Fibroblast of peridontal ligament (primary cell): ENCODE data around the gene LILRB5.
"Not testable (repeated sequence)": the region's sequence is repeated elsewhere in the genome, so short reads cannot be mapped to it uniquely, and the experiment has no call there.

Experiments
- DNase-seq: peaks from one replicate; pipeline ENCODE4 v3.0.0-alpha.2; 2010; ENCODE audit errors: extremely low read depth

The LILRB5 gene

DNA sequence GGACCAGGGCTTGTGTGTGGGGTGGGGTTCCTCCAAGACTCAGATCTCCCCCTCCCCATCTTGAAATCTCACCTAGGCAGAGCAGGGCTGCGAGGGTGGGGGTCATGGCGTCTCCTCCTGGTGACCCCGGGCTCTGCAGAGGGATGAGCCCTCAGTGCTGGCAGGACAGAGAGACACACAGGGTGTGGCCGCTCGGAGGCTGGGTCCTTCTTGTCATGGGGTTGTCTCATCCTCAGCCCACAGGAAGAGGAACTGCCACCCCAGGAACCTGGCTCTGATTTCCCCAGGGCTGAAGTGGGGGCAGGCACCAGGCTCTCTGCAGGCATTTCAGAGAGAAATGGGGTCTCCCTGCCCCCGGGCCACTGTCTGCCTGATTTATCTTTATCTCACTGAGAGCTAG is 14.4 kb downstream of the LILRB5 start, which contains the start of gene LILRA6:
Gene LILRA6, minus strand, starts transcription at position 145 of the 400 bp plus-strand sequence.
- DNase-seq: not testable (repeated sequence)

GRCh38 chr19:54242234-54242633 is 14.8 kb downstream of the LILRB5 start:
- DNase-seq: not testable (repeated sequence)

- DNase-seq: not testable (repeated sequence)
Observed at GRCh38 chr19:54240372-54241336, 16.4 kb downstream of the LILRB5 start.

- DNase-seq: not testable (repeated sequence)
Observed at GRCh38 chr19:54239491-54240371, 17.3 kb downstream of the LILRB5 start.

- no peak for DNase-seq
Observed at GRCh38 chr19:54233941-54234340, 23.1 kb downstream of the LILRB5 start.

DNA sequence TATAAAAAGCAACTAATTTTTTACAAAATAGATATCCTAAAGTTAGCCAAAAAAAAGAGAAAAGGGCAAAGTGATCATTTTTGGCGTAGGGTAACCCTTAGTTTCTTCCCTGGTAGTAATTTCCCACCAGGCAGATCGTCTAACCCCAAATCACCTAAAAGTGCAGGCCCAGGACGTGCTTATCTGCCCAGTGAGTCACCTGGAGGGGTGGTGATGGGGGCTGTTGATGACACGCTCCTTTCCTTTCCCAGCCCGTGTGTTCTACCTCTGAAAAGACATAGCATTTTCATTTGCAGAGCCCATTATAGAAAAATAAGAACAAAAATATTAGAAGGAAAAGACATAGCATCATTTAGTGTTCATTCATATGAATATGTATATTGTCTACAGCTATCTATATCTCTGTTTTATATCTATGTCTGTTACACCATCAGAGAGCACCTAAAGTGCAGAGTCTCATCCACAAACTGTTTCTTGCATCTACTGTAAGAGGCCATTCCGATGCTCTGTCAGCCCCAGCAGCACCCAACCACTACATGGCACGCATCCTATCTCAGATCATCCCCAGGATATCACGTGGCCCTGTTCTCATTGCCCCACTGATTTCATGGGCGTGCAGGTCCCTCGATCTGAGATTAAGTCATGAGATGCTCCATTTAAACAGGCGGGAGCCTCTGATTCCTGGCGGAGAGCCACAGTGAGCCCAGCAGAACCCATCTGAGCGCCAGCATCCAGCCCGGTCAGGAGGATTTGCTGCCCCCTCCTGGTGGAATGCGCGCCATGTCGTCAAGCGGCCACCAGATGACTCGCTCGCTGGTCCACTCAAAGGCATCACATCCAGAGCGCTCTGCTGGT is 25.8 kb downstream of the LILRB5 start:
- peak; percentile 73 for DNase-seq

- DNase-seq: no peak
Observed at GRCh38 chr19:54230031-54230430, 27.0 kb downstream of the LILRB5 start.

GRCh38 chr19:54229146-54229545 is 27.9 kb downstream of the LILRB5 start:
- no peak for DNase-seq

GRCh38 chr19:54224619-54225018 is 32.5 kb downstream of the LILRB5 start:
- DNase-seq: not testable (repeated sequence)

- DNase-seq: not testable (repeated sequence)
Observed at GRCh38 chr19:54223937-54224281, 33.2 kb downstream of the LILRB5 start.

DNA sequence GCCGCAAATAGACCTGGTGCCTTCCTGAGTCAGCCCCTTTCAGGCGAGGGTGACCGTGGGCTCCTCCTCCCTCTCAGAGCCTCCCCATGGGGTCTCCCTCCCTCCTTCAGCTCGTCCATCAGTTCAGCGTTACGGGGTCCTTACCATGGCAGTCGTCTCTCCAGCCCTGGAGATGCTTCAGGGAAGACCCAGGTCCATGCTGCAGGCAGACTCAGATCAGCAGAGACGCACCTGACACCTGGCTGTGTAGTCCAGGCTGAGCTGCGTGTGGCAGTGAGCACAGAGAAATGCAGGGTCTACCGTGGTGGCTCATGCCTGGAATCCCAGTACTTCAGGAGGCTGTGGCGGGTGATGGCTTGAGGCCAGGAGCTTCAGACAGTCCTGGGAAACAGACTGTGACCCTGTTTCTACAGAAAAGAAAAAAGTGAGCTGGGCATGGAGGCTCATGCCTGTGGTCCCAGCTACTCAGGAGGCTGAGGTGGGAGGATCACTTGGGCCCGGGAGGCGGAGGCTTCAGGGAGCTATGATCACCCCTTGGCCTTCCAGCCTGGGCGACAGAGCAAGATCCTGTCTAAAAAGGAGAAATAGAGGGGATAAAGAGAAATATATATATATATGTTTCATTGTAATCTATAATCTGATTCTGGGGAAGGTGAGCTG is 33.7 kb downstream of the LILRB5 start:
- DNase-seq: not testable (repeated sequence)

- not testable (repeated sequence) for DNase-seq
Observed at GRCh38 chr19:54222474-54223276, 34.4 kb downstream of the LILRB5 start, which contains the start of gene LILRB3. TSS of gene LILRB3 (minus strand) at chr19:54223007. CDS start at chr19:54222976, 31 bp downstream.

GRCh38 chr19:54221947-54222346 is 35.1 kb downstream of the LILRB5 start:
- not testable (repeated sequence) for DNase-seq

GRCh38 chr19:54219702-54220101 is 37.4 kb downstream of the LILRB5 start:
- DNase-seq: not testable (repeated sequence)

DNA sequence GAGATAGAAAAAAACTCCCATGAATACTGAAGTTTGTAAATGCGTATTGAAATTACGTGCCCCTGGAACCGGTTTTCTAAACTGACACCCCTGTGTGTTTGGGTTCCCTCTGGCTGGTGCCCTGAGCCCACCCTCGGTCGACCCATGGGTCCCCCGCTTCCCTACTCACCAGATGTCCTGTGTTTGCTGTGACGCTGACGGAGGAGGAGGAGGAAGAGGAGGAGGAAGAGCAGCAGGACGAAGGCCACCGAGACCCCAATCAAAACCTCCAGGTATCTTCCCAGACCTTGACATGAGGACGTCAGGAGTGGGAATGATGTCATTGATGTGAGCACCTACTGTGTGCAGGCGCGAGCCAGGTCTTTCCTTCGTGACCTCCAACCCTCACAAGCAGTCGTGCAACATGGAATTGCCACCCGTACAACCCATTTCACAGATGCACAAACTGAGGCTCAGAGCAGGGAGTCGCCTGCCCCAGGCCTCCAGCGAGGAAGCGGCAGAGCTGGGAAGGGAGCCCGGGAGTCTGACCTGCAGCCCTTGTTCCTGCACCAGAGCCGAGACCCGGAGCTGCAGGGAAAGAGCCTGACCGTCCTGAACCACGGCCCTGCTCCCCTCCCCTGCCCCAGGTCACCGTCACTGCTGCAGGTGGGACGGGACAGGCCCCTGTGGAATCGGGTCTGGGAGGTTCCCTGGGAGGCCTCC is 38.0 kb downstream of the LILRB5 start:
- no peak for DNase-seq

DNA sequence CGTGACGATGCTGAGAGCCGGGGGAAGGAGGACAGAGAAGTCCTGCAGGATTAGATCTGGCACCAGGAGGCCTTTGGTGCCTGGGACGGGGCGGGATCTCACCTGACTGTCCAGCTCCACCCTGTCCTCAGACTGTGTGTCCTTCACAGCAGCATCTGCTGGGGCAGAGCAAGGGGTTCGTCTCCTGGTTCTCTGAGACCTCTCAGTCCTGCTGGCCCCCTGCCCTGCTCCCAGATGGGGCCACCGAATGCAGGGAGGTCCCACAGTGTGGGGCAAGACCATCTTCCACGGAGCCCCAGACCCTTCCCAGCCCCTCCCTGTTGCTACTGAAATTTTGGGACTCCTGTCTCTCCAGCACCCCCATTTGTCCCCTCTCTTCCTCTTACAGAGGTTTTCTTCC is 38.8 kb downstream of the LILRB5 start:
- no peak for DNase-seq

- DNase-seq: not testable (repeated sequence)
Observed at GRCh38 chr19:54217517-54218247, 39.4 kb downstream of the LILRB5 start.

- no peak for DNase-seq
Observed at GRCh38 chr19:54216869-54217268, 40.2 kb downstream of the LILRB5 start.
